HG03066 (cell line): ENCODE data around the gene GHR.
A peak's percentile ranks its signal among the peaks of the same experiment; 100 is the strongest.
"Not testable (repeated sequence)": the region's sequence is repeated elsewhere in the genome, so short reads cannot be mapped to it uniquely, and the experiment has no call there.

Source experiments
- ATAC-seq: cut with Tn5 transposase; IDR thresholded peaks from one replicate; pipeline ENCODE4 v1.9.1; 2021; ENCODE audit warnings: low read depth; ENCODE audit not compliant: unreplicated experiment

GHR gene

GRCh38 chr5:42680046-42680445, 256.8 kb downstream of the GHR start:
- ATAC-seq: no peak

DNA sequence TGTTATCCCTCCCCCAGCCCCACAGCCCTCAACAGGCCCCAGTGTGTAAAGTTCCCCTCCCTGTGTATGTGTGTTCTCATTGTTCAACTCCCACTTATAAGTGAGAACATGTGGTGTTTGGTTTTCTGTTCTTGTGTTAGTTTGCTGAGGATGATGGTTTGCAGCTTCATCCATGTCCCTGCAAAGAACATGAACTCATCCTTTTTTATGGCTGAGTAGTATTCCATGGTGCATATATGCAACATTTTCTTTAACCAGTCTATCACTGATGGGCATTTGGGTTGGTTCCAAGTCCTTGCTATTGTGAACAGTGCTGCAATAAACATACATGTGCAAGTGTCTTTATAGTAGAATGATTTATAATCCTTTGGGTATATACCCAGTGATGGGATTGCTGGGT, 261.8 kb downstream of the GHR start:
- ATAC-seq: not testable (repeated sequence)

GRCh38 chr5:42689391-42689790, 266.2 kb downstream of the GHR start:
- ATAC-seq: no peak

GRCh38 chr5:42691413-42691937, 268.2 kb downstream of the GHR start:
- no peak for ATAC-seq

DNA sequence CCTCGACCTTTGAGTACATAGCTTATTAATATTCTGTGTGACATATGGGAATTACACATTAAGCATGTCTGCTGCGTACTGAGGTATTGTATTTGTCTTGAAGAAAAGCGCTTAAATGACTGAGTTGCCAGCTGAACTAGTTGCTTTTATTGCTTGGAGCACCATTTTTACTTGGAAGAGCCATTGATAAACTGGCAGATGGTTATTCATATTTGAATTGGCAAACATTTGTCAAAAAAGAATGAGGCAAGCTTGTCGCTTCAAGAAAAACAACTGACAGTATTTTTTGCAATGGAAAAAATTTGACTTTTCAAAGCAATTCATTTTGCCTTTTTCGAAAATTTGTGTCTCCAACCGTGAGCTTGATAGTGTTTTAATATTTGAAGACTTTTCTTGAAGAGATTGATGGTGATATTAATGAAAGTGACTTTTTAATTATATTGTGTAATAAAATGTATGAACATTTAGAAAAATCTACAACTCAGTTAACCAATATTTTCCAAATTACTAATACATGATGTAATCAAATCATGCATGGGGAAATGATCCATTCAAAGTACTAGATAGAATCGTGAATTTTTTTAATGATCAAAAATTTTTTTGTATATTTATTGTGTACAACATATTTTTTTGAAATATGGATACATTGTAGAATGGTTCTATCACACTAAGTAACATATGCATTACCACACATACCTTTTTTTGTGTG, 278.3 kb downstream of the GHR start:
- no peak for ATAC-seq

GRCh38 chr5:42703238-42703637, 280.0 kb downstream of the GHR start:
- ATAC-seq: no peak

GRCh38 chr5:42715785-42716184, 292.5 kb downstream of the GHR start:
- ATAC-seq: no peak

- ATAC-seq: peak; percentile 76
Observed at GRCh38 chr5:42718591-42718990, 295.4 kb downstream of the GHR start.

DNA sequence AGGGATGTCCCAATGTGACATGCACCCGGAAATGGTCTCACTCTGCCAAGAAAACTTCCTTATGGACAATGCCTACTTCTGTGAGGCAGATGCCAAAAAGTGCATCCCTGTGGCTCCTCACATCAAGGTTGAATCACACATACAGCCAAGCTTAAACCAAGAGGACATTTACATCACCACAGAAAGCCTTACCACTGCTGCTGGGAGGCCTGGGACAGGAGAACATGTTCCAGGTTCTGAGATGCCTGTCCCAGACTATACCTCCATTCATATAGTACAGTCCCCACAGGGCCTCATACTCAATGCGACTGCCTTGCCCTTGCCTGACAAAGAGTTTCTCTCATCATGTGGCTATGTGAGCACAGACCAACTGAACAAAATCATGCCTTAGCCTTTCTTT, 295.8 kb downstream of the GHR start:
- no peak for ATAC-seq

DNA sequence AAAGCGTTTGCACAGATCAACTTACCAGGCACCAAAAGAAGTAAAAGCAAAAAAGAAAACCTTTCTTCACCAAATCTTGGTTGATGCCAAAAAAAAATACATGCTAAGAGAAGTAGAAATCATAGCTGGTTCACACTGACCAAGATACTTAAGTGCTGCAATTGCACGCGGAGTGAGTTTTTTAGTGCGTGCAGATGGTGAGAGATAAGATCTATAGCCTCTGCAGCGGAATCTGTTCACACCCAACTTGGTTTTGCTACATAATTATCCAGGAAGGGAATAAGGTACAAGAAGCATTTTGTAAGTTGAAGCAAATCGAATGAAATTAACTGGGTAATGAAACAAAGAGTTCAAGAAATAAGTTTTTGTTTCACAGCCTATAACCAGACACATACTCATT, 297.0 kb downstream of the GHR start:
- ATAC-seq: no peak

GRCh38 chr5:42721484-42721883, 298.2 kb downstream of the GHR start:
- no peak for ATAC-seq

DNA sequence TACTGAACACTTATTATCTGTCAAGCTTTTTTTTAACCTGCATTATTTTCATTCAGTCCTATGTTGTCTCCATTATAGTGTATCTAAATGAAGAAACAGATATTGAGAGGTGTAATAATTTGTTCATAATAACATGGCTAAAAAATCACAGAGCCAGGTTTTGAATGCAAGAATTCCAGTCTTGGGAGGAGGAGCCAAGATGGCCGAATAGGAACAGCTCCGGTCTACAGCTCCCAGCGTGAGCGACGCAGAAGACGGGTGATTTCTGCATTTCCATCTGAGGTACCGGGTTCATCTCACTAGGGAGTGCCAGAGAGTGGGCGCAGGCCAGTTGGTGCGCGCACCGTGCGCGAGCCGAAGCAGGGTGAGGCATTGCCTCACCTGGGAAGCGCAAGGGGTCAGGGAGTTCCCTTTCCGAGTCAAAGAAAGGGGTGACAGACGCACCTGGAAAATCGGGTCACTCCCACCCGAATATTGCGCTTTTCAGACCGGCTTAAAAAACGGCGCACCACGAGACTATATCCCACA, 311.4 kb downstream of the GHR start:
- not testable (repeated sequence) for ATAC-seq

- ATAC-seq: no peak
Observed at GRCh38 chr5:42740920-42741319, 317.7 kb downstream of the GHR start.

- ATAC-seq: no peak
Observed at GRCh38 chr5:42745426-42745825, 322.2 kb downstream of the GHR start.

DNA sequence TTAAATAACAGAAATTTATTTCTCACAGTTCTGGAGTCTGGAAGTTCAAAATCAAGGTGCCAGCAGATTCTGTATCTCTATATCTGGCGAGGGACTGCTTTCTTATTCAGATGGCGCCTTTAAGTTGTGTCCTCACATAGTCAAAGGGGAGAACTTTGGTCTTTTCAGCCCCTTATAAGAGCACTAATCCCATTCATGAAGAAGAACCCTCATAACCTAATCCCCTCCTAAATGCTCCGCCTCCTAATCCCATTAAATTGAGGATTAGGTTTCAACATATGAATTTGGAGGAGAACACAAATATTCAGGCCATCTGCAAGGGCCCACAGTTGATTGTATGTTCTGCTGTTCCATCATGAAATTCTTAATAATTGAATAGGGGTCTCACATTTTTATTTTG, 322.6 kb downstream of the GHR start:
- ATAC-seq: no peak

- no peak for ATAC-seq
Observed at GRCh38 chr5:42749020-42749419, 325.8 kb downstream of the GHR start.

GRCh38 chr5:42750507-42750906, 327.3 kb downstream of the GHR start:
- no peak for ATAC-seq

DNA sequence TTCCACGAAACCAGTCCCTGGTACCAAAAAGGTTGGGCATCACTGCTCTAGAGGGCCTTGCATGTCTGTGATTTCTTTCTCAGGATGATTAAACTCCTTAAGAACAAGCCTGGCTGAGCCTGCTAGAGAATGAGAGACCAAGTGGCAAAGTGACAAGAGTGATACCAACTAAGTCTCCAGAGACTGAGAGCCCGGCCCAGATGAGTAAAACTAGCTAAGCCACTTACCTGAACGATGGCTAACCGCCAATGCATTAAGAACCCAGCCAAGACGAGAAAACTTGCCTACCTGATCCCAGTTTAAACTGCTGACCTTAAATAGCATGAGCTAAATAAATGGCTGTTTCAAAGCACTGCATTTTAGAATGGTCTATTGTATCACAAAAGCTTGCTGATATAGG, 327.8 kb downstream of the GHR start:
- ATAC-seq: no peak

- ATAC-seq: no peak
Observed at GRCh38 chr5:42753099-42753498, 329.9 kb downstream of the GHR start.

- peak; percentile 87 for ATAC-seq
Observed at GRCh38 chr5:42756606-42757601, 333.7 kb downstream of the GHR start, which contains the start of gene CCDC152. Gene CCDC152, plus strand, starts transcription at chr5:42756818. Its CDS starts 2,304 bp downstream, at chr5:42759122.

DNA sequence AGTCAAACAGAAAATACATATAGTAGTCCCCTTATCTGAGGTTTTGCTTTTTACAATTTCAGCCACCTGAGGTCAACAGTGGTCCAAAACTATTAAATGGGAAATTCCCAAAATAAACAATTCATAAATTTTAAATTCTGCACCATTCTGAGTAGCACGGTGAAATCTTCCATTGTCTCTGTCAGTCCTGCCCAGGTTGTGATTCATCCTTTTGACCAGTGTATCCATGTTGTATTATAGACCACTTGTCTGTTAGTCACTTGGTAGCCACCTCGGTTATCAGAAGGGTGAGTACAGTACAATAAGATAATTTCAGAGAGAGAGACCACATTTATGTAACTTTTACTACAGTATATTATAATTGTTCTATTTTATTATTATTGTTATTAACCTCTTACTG, 336.2 kb downstream of the GHR start:
- ATAC-seq: no peak
